HG02884 (cell line): ENCODE data around the gene TTYH3.
"Not testable (repeated sequence)": the region's sequence is repeated elsewhere in the genome, so short reads cannot be mapped to it uniquely, and the experiment has no call there.

Experiments used
- ATAC-seq: cut with Tn5 transposase; IDR thresholded peaks from one replicate; pipeline ENCODE4 v1.9.1; 2021; ENCODE audit warnings: mild to moderate bottlenecking, moderate library complexity; ENCODE audit not compliant: unreplicated experiment

Gene TTYH3

GRCh38 chr7:2681929-2682799, 50.4 kb downstream of the TTYH3 start:
- no peak for ATAC-seq

GRCh38 chr7:2684501-2684900, 52.7 kb downstream of the TTYH3 start:
- ATAC-seq = no peak

- ATAC-seq = no peak
These were observed 54.3 kb downstream of the TTYH3 start for GRCh38 chr7:2686101-2686500.

- no peak for ATAC-seq
These were observed 55.6 kb downstream of the TTYH3 start for GRCh38 chr7:2687338-2687869.

- ATAC-seq = no peak
These were observed 56.1 kb downstream of the TTYH3 start, which contains the start of gene AMZ1 for GRCh38 chr7:2687881-2688318. AMZ1 (plus strand) TSS chr7:2688202; CDS start chr7:2700452, 12,250 bp downstream.

GRCh38 chr7:2688409-2689342, 56.9 kb downstream of the TTYH3 start:
- ATAC-seq = peak; percentile 73

- ATAC-seq = no peak
These were observed 57.6 kb downstream of the TTYH3 start for GRCh38 chr7:2689343-2689847.

- ATAC-seq = no peak
These were observed 58.3 kb downstream of the TTYH3 start for GRCh38 chr7:2689951-2690705.

GRCh38 chr7:2691011-2691707, 59.4 kb downstream of the TTYH3 start:
- no peak for ATAC-seq

GRCh38 chr7:2691932-2692439, 60.2 kb downstream of the TTYH3 start:
- not testable (repeated sequence) for ATAC-seq

GRCh38 chr7:2692543-2692942, 60.8 kb downstream of the TTYH3 start:
- ATAC-seq = no peak

- ATAC-seq = not testable (repeated sequence)
These were observed 61.8 kb downstream of the TTYH3 start for GRCh38 chr7:2693420-2694121.

- ATAC-seq = not testable (repeated sequence)
These were observed 62.3 kb downstream of the TTYH3 start for GRCh38 chr7:2694122-2694436.

- ATAC-seq = peak; percentile 96
These were observed 66.9 kb downstream of the TTYH3 start for GRCh38 chr7:2698581-2699288.

- no peak for ATAC-seq
These were observed 67.5 kb downstream of the TTYH3 start for GRCh38 chr7:2699289-2699620.

GRCh38 chr7:2700141-2700850, 68.5 kb downstream of the TTYH3 start:
- ATAC-seq = no peak

- no peak for ATAC-seq
These were observed 69.6 kb downstream of the TTYH3 start for GRCh38 chr7:2701424-2701823.
